Endothelial cell of hepatic sinusoid (primary cell): ENCODE measurements around the gene ANKS1B.
"Not testable (repeated sequence)": the region's sequence is repeated elsewhere in the genome, so short reads cannot be mapped to it uniquely, and the experiment has no call there.

Experiments used
- in situ Hi-C: cut with HindIII; loops from 2 replicates; pipeline ENCODE4 v1.10.0; 2017; ENCODE audit warnings: low sequenced_read_pairs

ANKS1B gene

DNA sequence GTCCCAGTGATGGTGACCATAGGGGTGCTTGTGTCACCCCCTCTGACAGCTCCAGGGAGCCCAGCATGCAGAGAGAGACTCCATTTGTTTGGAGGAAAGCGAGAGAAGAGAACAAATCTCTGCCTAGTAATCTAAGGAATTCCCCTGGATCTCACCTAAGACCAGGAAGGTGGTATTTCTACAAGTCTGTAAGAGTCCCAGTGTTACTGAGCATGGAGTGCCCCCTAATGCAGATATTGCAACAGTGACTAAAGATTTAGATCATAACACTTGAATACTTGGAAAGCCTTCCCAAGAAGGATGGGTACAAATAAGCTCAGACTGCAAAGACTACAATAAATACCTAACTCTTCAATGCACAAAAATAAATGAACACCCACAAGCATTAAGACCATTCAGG lies 697.6 kb downstream of the ANKS1B start:
- in situ Hi-C loops: no loop called here

DNA sequence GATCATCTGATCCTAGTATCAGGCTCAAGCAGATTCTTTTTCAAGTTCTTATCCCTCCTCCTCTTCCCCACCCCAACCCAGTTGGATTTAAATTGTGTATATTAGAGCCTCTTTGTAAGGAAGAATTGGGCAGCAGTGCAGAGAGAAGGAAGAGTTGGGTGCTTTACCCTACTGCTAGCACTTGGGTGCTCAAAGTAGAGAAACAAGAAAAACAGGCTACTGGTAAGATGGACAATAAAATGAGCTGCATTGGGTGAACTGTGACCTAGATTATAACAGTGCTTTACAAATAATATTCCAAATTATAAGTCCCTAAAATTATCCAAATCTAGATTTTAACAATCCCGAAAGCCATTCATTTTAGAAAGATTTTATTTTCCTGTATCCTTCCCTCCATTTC lies 700.6 kb downstream of the ANKS1B start:
- in situ Hi-C loops: no loop called here

DNA sequence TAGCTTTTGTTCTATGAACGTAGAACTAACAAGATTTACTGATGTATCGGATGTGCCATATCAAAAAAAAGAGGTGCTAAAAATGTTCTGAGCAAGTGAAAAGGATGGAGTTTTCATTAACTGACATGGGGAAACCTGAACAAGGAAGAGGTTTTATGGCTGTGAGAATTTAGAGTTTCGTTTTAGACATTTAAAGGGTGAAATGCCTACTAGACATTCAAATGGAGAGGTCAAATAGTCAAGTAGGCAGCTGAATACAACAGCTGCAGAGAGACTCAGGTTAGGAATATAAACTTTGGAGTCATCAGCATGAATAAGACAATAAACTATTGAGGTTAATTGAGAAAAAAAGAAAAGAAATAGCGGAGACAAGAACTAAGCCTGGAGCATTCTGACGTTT lies 702.1 kb downstream of the ANKS1B start:
- in situ Hi-C loops: no loop called here

DNA sequence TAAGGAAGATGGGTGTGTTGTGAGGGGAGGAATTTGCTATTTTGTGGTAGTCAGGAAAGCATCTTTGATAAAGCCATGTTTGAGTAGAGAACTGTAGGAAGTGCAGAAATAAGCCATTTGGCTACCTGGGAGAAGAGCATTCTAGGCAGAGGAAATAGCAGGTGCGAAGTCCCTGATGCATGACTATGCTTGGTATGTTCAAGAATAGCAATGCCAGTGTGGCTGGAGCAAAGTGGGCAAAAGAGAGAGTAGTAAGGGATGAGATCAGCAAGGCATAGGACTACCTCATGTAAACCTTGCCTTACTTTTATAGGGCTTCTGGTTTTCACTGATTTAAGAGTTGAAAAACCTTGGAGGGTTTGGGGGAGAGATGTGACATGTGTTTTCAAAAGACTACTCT lies 702.6 kb downstream of the ANKS1B start:
- in situ Hi-C loops: no loop called here

DNA sequence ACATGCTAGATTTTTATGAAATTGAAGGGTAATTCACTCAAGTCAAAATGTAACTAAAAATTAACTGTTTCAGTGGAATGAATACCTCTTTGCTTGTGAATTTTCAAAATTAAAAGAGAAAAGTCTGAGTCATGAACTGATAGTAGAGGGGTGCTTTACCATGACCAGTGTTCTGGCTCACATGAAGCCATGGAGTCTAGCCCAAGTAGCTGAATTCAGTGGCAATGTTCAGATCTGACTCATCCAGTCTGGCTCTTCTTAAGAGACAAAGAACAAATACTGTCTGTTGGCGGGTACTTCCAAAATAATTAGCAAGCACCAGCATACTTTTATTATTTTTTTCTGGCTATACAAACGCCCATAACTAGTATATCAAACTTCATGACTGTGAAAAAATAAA lies 703.5 kb downstream of the ANKS1B start:
- in situ Hi-C loops: no loop called here

DNA sequence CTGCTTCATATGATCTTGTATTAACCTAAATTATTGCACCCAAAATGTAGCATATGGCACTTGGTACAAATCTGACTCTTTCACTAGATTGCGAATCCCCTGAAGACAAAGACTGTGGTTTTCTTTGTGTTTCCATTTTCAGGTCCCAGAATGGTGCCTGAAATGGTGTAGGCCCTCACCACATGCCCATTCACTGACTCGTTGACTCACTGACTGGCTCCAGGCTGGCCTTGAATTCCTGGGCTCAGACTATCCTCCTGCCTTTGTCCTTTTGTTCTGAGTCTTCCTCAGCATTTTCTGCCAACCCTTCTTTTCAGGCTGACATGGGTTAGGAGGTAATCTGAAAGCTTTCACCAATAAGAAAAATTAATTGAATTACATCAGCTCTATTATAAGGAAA lies 705.8 kb downstream of the ANKS1B start:
- in situ Hi-C loops: no loop called here

DNA sequence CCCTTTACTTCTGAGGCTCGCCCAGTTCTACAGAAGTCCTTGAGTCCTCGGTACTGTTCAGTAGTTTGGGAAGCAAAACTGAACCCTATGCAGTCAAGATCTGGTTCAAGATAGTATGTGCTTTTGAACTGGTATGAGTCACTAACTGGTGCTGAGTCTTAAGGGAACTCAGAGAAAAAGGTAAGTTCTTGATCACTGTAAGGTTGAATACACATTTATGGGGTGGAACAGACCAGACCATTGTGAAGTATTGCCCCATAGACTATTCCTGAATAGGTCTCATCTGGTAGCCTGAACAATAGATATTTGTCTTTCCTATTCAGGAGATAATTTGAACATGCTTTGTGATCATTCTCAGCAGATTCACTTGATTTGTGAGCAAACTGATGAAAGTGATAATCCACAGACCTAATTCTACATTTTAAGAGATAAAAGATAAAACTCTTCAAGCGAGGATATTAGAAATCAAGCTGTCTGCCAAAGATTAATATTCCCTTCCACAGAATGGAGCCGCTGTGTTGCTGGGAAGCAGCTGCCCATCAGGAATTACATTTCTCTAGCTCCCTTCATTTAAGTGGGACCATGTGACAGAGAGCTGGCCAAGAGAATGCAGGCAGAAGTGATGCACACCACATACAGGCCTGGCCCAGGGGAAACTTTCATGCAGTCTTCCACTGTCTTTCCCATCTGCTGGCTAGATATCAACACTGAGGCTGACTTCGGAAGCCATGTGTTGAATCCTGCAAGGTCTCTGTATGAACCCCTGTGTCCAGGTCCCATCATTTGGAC lies 707.0 kb downstream of the ANKS1B start:
- in situ Hi-C loops: no loop called here

DNA sequence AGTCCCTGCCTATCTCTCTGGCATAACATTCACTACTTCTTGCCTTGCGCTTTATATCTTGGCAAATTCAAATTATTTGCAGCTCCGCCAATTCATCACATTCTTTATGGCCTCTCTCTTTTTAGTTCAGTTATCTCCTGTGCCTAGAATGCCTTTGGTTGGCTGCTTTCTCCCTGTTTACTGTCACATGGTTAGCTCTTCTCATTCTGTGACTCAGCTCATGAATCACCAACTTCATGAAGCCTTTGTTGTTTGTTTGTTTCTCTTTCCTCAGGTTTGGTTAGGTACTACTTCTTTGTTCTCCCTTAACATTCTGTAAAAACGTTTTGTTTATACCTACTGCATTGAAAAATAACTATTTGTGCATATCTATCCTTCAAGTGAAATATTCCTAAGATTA lies 713.7 kb downstream of the ANKS1B start:
- in situ Hi-C loops: no loop called here

DNA sequence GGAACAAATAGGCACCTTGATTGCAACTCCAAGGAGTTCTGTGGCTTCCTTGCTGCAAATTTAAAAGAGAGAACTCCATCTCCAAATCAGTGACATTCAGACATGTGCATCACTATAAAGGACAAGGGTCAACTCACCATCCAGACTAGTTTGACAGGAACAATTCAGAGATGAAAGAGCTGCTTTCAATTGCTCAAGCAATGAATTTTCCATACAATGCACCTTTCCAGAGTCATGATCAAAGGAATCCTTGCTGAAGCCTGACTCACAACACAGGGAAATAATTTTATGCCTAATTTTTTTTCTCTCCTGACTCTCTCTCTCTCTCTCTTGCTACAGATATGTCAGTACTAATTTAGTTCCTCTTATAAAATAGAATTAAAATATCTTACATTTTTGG lies 717.7 kb downstream of the ANKS1B start:
- in situ Hi-C loops: no loop called here

DNA sequence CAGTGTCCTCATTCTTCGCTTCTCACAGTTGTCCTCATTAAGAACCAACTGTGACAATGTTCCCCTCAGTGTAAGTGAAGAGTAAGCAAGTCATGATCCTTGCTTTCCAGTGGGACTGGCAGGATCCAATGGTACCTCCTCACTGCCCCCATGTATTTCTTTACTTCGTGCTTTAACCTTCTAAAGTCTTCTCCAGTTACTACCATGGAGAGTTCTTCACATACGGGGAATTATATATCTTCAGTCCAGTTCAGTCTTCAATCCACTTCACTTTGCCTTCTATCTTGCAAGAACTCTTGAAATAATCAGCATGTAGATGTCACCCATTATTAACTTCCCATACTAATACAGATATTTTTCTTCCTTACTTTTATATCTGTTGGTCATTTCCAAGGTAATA lies 719.1 kb downstream of the ANKS1B start:
- in situ Hi-C loops: no loop called here

DNA sequence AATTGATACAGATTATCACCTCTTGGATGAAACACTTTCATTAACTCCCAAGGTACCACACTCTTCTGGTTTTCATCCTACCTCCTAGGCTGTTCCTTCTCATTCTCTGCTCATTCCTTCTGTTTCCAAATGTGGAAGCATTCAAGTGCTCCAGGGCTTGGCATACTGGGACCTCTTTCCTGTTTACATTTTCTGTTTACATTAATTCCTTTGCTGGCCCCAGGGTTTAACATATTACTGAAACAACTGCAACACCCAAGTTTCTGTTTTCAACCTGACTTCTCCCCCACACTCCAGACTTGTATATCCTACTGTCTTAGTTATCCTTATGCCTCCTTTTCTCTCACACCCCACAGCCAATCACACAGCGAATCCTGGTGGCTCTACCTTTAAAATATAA lies 723.5 kb downstream of the ANKS1B start:
- in situ Hi-C loops: no loop called here

DNA sequence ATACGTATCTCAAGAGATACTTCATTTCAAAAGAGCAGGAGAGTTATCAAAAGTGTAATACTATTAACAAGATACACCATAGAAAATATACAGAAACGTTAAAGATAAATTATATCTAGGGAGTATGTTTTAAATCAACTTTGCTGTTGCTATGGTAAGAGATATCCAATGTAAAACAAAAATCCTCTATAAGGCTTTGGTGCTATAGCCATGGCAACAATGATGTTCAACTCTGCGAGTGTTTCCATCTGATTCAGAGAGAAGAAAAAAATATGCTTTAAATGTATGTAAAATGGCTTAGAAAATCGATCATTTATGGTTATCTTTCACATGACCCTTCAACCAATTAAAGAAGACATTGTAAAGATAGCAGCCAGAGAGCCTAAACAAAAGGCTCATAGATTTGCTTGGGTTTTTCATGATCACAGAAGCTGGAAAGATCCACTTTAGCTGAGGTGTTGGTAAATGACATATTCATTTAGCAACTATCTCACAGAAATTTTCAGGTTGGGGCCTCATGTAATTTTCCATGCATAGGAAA lies 724.2 kb downstream of the ANKS1B start:
- in situ Hi-C loops: no loop called here

DNA sequence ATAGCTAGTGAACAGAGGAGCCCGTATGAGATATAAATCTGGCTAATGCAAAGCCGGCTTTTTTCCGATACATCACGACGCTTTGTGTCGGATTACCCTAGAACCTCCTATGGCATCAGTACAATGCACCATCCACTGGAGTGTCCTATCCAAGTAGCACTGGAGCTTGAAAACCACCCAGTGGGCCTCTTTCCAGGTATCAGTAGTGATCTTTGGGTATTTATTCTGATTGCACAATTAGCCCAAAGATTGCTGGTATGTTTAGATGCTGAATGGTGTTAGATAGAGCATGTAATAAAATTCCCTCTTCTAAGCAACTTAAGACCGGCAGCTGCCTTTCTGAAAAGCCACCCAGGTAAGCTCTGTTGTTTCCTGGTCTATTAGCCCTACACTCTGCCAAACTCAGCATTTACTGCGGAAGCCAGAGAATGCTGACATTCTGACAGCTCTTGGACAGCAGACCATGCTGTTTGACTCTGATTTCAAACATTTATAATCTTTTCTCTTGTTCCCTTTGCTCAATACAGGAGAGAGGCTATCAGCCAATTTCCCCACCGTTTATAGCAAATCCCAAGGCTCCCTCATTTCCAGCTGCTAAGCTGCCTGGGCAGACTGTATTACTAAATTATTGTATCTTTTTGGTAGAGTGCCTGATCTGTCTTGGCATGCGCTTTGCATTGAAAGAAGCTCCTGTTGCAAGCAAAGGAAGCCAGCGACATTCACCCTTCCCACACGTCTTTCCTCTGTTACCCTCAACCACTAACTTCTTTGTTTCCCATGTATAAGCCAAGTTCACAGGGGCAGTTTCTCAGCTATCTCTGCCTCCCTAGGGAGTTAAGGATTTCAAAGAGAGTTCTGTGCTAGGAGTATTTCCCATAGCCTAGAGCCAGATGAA lies 725.4 kb downstream of the ANKS1B start:
- in situ Hi-C loops: no loop called here

DNA sequence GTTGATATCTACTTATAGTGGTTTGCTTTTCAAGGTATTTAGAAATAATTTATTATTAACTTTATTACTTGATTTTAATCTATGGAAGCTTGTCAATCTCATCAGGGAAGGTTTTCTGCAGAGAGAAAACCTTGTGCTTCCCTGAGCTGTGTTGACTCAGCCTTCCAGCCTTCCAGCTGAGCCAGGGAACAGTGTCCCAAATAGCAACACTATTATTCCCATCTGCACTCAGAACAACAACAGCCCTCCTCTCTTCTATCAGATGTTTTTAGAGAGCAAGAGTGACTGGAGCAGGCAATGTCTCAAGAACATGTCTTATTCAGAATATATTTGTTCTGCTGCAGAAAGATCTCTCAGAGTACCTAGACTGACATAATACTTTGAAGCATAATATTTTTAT lies 727.1 kb downstream of the ANKS1B start:
- in situ Hi-C loops: no loop called here

DNA sequence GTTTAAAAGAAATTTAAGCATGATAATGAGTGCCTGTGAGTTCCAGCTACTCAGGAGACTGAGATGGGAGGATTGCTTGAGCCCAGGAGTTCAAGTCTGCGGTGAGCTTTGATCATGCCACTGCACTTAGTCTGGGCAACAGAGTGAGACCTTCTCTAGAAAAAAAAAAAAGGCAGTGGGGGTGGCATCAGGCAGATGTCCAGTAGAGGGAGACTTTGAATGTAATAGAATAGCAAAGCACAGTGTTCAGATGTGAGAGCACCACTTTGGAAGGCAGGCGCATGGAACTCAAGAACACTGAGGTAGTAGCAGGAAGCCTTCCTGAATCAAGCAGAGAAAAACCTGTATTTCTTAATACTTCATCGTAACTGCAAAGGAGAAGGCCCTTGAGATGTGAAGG lies 731.7 kb downstream of the ANKS1B start:
- in situ Hi-C loops: no loop called here

DNA sequence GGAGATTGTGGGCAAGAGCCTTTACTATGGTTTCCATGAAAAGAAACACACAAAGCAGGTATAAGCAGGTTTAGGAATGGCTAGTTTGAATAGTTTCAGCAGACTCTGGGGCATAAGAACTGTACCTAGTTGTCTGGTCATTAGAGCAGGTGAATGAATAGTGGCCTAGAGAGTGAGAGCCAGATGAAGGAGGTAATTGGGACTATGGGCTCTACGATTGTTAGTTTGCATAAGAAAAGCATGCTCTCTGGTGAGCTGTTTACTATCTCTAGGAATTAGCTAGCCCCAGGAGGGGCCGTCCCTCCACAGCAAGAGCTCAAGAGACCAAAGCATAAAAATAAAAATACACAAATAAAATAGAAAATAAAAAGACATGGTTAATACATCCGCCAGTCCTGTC lies 734.6 kb downstream of the ANKS1B start:
- in situ Hi-C loops: no loop called here

DNA sequence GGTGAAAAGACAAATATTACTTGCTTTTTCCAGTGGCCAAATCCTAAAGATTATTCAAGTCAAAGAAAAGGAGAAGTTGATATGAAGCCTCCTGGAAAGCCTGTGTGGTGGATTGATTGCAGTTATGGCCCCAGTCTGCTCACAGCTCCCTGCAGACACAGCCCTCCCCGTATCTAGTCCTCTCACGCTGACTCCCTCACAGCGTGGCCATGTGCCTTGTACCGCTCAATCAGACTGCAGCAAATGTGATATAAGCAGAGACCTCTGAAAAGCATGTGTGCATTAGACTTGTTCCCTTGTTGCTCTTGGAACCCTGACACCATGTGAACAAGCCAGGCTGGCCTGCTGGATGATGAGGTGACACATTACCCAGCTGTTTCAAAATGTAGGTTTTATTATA lies 735.2 kb downstream of the ANKS1B start:
- in situ Hi-C loops: no loop called here

DNA sequence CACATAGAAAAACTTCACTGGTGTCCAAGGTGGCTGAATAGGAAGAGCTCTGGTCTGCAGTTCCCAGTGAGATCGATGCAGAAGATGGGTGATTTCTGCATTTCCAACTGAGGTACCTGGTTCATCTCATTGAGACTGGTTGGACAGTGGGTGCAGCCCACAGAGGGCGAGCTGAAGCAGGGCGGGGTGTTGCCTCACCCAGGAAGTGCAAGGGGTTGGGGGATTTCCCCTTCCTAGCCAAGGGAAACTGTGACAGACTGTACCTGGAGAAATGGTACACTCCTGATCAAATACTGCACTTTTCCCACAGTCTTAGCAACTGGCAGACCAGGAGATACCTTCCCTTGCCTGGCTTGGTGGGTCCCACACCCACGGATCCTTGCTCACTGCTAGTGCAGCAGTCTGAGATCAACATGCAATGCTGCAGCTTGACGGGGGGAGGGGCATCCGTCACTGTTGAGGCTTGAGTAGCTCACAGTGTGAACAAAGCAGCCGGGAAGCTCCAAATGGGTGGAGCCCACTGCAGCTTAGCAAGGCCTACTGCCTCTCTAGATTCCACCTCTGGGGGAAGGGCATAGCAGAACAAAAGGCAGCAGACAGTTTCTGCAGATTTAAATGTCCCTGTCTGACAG lies 746.7 kb downstream of the ANKS1B start:
- in situ Hi-C loops: not testable (repeated sequence)

DNA sequence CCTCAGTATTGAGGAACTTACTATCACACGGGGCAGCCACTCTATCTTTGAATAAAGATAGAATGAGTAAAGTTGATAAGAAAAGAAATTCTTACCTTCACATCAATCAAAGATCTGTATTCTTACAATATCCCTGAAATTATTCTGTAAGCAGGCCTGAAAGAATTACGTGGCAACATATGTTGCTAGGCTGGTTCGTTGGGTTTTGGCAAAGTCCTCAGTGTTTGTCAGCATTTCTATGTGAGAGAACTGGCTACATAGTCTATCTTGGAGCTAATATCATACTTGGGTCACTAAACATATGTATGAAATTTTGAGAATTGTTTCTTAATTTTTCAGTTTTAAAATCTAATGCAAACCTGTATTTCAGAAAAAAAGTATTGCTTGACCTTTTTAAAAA lies 749.4 kb downstream of the ANKS1B start:
- in situ Hi-C loops: no loop called here

DNA sequence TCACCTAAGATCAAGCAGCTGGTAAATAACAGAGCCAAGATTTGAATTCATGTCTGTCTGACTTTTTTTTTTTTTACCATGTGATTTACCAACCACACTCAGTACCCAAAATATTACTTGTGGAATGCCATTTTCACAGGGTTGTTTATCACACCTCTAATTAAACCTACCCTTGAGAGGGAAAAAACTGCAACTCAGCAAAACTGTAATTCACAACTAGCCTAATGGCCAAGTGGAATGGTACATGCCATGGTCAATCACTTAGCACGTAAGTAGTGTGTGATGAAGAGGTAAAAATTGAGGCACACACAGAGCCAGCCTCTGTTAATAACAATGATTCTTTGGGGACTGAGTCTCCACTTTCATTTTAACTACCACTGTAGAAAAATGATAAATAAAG lies 750.0 kb downstream of the ANKS1B start:
- in situ Hi-C loops: no loop called here

DNA sequence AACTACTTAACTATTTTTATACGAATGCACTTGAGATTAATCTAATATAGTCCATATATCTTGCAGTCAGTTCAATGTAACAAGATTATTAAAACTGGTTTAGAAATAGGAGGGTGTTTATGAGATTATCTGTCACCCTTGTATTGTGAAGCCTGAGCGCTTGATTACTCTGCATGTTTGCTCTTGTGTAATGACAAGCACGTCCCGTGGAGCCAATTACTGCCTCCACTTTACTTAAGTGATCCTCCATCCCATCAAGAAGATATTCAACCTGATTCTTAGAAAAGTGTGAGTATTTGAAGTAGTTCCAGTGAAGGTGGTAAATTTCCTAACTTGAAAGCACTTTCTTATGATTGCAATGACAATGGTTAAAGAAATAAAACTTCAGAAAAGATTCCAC lies 752.4 kb downstream of the ANKS1B start:
- in situ Hi-C loops: no loop called here

DNA sequence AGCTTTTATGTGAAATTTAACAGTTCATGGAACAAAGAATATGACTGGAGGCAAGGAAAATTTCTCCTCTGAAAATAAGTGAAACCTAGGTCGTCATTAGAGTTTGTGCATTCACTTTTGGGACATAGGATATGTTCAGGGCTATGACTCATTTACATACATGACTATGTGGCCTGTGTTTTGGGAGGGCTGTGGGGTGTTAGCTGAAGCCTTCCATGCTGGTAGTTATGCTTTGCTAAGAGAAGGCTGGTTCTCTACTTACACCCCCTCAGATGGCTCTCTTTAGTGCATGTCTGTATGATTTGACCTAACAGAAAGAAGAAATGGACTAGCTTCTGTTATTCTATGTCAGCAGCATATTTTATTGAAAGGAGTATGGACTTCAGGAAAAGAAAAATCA lies 753.7 kb downstream of the ANKS1B start:
- in situ Hi-C loops: no loop called here
